ENCODE measurements around the gene GRP. TPM values are rescaled to one million over a fixed set of nuclear protein-coding genes. Genes with fewer than 3 reads are reported as not detected.

The GRP gene
- total and polyA plus RNA-seq, 4 donors = 3.4 to 40.8 (median 6.8) TPM

GRCh38 chr18:59266886-59267502 is 47.0 kb downstream of the GRP start:
- no peak overlapping the region for H3K9ac ChIP-seq (ENCODE audit: insufficient read depth in 1 of 2, low read length in 2 of 2)
- ATAC-seq (ENCODE audit: insufficient read depth, low FRiP score) (no peak), DNase-seq (no peak)
- TF ChIP-seq, protein P1, sequence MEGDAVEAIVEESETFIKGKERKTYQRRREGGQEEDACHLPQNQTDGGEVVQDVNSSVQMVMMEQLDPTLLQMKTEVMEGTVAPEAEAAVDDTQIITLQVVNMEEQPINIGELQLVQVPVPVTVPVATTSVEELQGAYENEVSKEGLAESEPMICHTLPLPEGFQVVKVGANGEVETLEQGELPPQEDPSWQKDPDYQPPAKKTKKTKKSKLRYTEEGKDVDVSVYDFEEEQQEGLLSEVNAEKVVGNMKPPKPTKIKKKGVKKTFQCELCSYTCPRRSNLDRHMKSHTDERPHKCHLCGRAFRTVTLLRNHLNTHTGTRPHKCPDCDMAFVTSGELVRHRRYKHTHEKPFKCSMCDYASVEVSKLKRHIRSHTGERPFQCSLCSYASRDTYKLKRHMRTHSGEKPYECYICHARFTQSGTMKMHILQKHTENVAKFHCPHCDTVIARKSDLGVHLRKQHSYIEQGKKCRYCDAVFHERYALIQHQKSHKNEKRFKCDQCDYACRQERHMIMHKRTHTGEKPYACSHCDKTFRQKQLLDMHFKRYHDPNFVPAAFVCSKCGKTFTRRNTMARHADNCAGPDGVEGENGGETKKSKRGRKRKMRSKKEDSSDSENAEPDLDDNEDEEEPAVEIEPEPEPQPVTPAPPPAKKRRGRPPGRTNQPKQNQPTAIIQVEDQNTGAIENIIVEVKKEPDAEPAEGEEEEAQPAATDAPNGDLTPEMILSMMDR (IDR thresholded peaks at IDR 0.05; ENCODE audit: control extremely low read depth, extremely low read depth) = no peak
- H3K27me3 ChIP-seq (ENCODE audit: control insufficient read depth in 3 of 3, insufficient read depth in 3 of 3, low read length in 2 of 3) = peaks cover 7 to 93% (median 91%) of the 10 kb centered on the region in 3 donors
- no peaks in the 10 kb centered on the region for H3K36me3 ChIP-seq (ENCODE audit: control insufficient read depth in 4 of 4, insufficient read depth in 4 of 4, low read length in 4 of 4)
- H3K27ac ChIP-seq (ENCODE audit: low read depth in 1 of 2, low read length in 1 of 2) = no peak overlapping the region
- WGBS, 2 donors = 10 to 12% methylated on average over 10 of the region's 10 CpGs
- H3K4me1 ChIP-seq (ENCODE audit: control insufficient read depth in 5 of 5, insufficient read depth in 5 of 5, low read length in 5 of 5) = peaks cover 0 to 17% (median 0%) of the 10 kb centered on the region in 5 donors
- H3K9me3 ChIP-seq (ENCODE audit: control insufficient read depth in 4 of 4, insufficient read depth in 3 of 4, low read length in 3 of 4) = peaks cover 0 to 13% (median 0%) of the 10 kb centered on the region in 4 donors
- no peak overlapping the region for H3K4me3 ChIP-seq

DNA sequence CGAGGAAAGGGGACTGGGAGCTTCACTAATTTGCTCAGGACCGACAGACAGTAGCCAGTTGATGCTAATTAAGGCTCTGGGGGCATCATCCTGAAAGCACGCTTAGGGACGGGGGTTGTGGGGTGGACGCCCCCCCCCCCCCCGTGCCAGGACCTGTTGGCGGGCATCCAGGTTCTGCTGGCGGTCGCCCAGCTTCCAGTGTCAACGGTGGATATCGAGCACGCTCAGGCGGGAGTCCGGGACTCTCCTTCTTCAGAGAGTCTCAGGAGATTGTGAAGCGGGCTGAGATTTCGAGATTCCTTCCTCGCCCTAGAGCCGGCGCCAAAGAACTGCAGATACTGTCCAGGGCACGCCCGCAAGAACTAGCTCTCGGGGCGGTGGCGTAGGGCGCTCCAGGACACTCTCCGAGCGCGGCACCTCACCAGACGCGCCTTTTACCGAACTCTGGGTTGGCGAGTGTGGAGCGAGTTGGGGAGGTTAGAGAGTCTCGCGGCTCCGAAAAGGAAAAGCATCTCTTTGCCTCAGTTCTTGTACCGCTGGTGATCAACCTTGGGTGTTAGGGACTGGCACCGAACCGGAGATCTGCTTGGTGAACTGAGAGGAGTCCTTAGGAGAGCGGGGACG is 47.7 kb downstream of the GRP start:
- Histone ChIP-seq H3K9ac (ENCODE audit: insufficient read depth in 1 of 2, low read length in 2 of 2) (no peak overlapping the region), H3K4me1 (ENCODE audit: control insufficient read depth in 5 of 5, insufficient read depth in 5 of 5, low read length in 5 of 5) (peaks cover 0 to 17% (median 0%) of the 10 kb centered on the region in 5 donors), H3K36me3 (ENCODE audit: control insufficient read depth in 4 of 4, insufficient read depth in 4 of 4, low read length in 4 of 4) (no peaks in the 10 kb centered on the region), H3K27ac (ENCODE audit: low read depth in 1 of 2, low read length in 1 of 2) (no peak overlapping the region), H3K4me3 (peak overlapping the region; percentile 3), H3K9me3 (ENCODE audit: control insufficient read depth in 4 of 4, insufficient read depth in 3 of 4, low read length in 3 of 4) (peaks cover 0 to 13% (median 0%) of the 10 kb centered on the region in 4 donors), H3K27me3 (ENCODE audit: control insufficient read depth in 3 of 3, insufficient read depth in 3 of 3, low read length in 2 of 3) (peaks cover 13 to 97% (median 93%) of the 10 kb centered on the region in 3 donors)
- TF ChIP-seq, protein P1 (IDR thresholded peaks at IDR 0.05; ENCODE audit: control extremely low read depth, extremely low read depth) = no peak
- WGBS, 2 donors = 3% methylated on average over 40 to 41 of the region's 41 CpGs
- ATAC-seq (ENCODE audit: insufficient read depth, low FRiP score) (no peak), DNase-seq (peak in 1 of 3 donors; percentile 38)

DNA sequence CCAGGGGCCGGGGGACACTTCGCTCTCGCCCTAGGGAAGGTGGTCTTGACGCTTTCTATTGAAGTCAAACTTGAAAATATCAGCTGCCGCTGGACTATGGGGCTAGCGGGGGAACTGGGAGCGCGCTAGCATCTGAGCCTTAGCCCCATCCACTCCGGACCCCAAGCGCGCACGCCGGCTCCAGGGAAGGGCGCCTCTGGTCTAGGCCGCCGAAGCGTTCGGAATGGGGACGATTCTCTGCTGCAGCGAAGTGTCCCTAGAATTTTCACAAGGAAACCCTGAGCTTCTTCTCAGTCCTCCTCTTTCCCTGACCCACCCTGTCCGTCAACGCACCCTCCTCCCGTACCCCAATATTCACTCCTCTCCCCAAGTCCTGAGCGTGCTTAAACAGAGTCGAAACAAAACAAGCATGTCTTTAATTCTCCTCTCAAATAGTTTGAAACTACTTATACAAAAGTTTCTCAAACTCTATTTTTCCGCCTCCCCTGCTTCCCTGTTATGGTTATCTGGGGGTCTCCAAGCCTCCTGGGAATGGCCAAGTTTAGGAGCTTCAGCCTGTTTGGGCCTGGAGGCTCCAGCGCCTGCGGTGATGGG is 48.3 kb downstream of the GRP start:
- peaks cover 0 to 12% (median 0%) of the 10 kb centered on the region in 4 donors for H3K9me3 ChIP-seq (ENCODE audit: control insufficient read depth in 4 of 4, insufficient read depth in 3 of 4, low read length in 3 of 4)
- 10% methylated on average over 28 of the region's 28 CpGs for WGBS, 2 donors
- ATAC-seq (ENCODE audit: insufficient read depth, low FRiP score) = no peak
- H3K4me1 ChIP-seq (ENCODE audit: control insufficient read depth in 5 of 5, insufficient read depth in 5 of 5, low read length in 5 of 5) = peaks cover 0 to 21% (median 1%) of the 10 kb centered on the region in 5 donors
- TF ChIP-seq, protein P1 (IDR thresholded peaks at IDR 0.05; ENCODE audit: control extremely low read depth, extremely low read depth) = no peak
- H3K27me3 ChIP-seq (ENCODE audit: control insufficient read depth in 3 of 3, insufficient read depth in 3 of 3, low read length in 2 of 3) = peaks cover 19 to 92% (median 88%) of the 10 kb centered on the region in 3 donors
- no peak overlapping the region for H3K27ac ChIP-seq (ENCODE audit: low read depth in 1 of 2, low read length in 1 of 2)
- H3K4me3 ChIP-seq = peak overlapping the region; percentile 3
- no peak overlapping the region for H3K9ac ChIP-seq (ENCODE audit: insufficient read depth in 1 of 2, low read length in 2 of 2)
- DNase-seq = no peak
- H3K36me3 ChIP-seq (ENCODE audit: control insufficient read depth in 4 of 4, insufficient read depth in 4 of 4, low read length in 4 of 4) = no peaks in the 10 kb centered on the region
